Peyer's patch (tissue), 4 donors: ENCODE results near the gene ADPRS.

Source experiments
- CTCF ChIP-seq, 6 experiments: fragments of 450-650 bp in 4 of 6; fragments of 200-600 bp in 2 of 6; sonication (generic) in 1 of 6; IDR thresholded peaks; one replicate each; pipeline ENCODE4 v1.5.1; 2017 to 2019; ENCODE audit warnings: antibody characterized with exemption in 6 of 6, mild to moderate bottlenecking in 3 of 6, moderate library complexity in 1 of 6
- POLR2A ChIP-seq, 2 donors: fragments of 450-650 bp; IDR thresholded peaks; one replicate each; pipeline ENCODE4 v1.5.1; 2017; ENCODE audit warnings: antibody characterized with exemption in 2 of 2, mild to moderate bottlenecking in 2 of 2, moderate library complexity in 2 of 2

GRCh38 chr1:36068866-36069265 is 19.8 kb upstream of the ADPRS start:
- no peak for TF ChIP-seq POLR2A (IDR thresholded peaks at IDR 0.05)
- TF ChIP-seq CTCF (IDR thresholded peaks at IDR 0.05) = no peak
